Epithelial cell of proximal tubule (primary cell): Measurements from ENCODE around the gene PRDX3. TPM values are rescaled to one million over a fixed set of nuclear protein-coding genes. Genes with fewer than 3 reads are reported as not detected.

ENCODE experiments used
- DNase-seq: peaks from one replicate; pipeline ENCODE4 v3.0.0-alpha.2; 2011; ENCODE audit warnings: low read depth
- H3K4me3 ChIP-seq: 2 replicates; pipeline ENCODE4 v1.5.1; 2011; ENCODE audit warnings: low read depth, mild to moderate bottlenecking, low read length
- CTCF ChIP-seq: conservative IDR thresholded peaks from 2 replicates; pipeline ENCODE4 v1.5.1; 2012; ENCODE audit warnings: low read depth, mild to moderate bottlenecking, low read length
- total RNA-seq: library from RNA; depleted of rRNA; stranded (reverse); fragments of >200 nt; gene quantifications from 2 replicates; pipeline ENCODE4 v1.2.3, GENCODE V29; 2015

The PRDX3 gene
- total RNA-seq, result 267 and 296 TPM in 2 replicates

DNA sequence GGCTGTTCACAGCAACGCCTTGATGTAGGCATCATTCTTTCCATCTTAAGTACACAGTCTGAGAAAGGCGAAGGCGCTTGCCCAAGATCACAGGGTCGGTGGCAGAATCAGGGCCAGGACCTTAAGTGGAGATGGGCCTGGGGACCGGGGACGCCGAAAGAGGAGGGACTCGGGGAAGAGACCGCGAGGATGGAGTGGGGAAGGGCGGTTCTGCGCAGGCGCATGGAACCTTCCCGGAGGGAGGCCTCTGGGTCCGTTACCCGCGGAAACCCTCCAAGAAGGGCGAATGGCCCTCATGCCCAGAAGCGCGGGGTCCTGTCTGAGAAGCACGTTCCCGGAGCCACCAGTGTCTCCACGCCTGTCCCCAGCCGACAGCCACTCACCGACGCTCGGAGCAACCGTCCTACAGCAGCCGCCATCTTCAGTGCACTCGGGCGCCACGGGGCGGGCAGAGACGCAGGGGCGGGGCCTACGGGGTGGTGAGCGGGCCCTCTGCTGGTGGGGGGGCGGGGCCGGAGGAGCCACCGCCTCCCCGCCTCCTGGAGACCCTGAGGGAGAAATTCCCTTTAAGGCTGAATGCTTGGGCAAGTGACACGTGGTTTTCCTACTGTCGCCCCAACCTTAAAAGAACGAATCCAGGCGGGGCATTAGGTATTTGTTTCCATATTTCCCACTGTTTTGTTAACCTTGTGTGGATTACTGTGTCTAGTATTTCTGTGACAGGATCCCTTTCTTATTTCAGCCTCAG lies at the start of gene PRDX3:
TSS of gene PRDX3 (minus strand) at position 441 of the 748 bp plus-strand sequence. CDS start at position 419, 22 bp downstream.
- DNase-seq, result no peak
- H3K4me3 ChIP-seq, result peak within 1 kb of the TSS; percentile 86
- TF ChIP-seq CTCF, result no peak

DNA sequence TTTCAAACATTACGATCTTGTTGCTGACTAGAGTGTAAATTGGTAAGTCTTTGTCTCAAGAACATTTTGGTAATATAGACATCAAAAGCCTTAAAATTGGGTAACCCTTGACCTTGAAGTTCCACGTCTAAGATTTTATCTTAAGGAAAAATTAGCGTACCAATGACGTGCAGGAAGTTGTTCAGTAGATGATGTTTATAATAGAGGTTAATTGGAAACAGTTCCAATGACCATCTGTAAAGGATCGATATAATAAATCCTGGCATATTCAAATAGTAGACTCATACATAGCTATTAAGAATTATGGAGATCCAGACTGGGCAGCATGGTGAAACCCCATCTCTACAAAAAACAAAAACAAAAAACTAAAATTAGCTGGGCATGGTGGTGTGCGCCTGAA lies 49.2 kb upstream of the PRDX3 start:
- no peak for DNase-seq
- TF ChIP-seq CTCF, result no peak
- no peak overlapping the region for H3K4me3 ChIP-seq

DNA sequence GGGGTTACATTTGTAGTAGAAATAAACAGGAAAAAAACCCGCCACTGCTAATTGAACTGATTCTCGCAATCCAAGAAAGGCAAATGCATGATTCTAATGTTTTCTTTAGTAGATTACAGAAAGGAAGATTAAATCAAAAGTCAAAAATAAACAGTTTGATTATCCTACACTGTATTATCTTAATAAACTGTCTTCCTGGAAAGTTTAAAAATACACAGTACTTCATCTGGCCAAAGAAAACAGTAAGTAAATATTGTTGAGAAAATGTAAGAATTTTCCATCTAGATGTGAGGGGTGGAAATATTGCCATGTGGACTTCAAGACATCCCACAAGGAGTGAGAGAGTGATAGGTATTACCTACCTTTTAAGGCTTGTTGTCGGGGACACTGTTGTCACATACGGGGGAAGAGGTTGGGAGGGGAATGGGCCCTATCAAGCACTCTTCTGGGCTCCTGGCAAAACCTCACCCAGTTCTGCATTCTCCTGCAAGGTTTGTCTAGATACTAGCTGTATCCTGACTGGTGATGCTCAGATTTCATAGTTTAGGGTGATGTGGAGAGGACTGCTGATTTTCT lies 46.6 kb upstream of the PRDX3 start:
- no peak for DNase-seq
- TF ChIP-seq CTCF, result no peak
- H3K4me3 ChIP-seq, result no peak overlapping the region

GRCh38 chr10:119222966-119223386 lies 44.4 kb upstream of the PRDX3 start:
- DNase-seq, result no peak
- no peak overlapping the region for H3K4me3 ChIP-seq
- no peak for TF ChIP-seq CTCF

- TF ChIP-seq CTCF, result no peak
- H3K4me3 ChIP-seq, result no peak overlapping the region
- no peak for DNase-seq
Measured at GRCh38 chr10:119222537-119222936, 43.9 kb upstream of the PRDX3 start.

DNA sequence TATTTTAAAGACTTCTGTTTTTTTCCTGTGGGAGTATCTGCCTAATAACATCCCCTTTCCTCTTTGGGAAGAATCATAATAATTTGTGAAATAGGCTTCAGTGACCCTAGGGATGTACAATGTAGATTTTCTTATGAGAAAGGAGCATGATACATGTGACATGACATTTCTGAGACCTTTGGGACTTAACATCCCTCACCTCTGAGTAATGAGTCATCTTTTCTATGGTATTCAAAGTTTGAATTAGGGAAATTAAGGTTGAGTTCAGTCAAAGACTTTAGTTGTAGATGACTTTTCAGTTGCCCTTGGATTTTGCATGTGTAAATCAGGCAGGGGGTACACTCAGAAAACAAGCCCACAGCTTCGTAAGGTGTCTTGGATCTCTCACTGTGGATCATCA lies 43.1 kb upstream of the PRDX3 start:
- no peak overlapping the region for H3K4me3 ChIP-seq
- no peak for TF ChIP-seq CTCF
- DNase-seq, result no peak

GRCh38 chr10:119221201-119221600 lies 42.6 kb upstream of the PRDX3 start:
- no peak for DNase-seq
- H3K4me3 ChIP-seq, result no peak overlapping the region
- TF ChIP-seq CTCF, result no peak
